Measurements from ENCODE around the gene WWOX. TPM values are rescaled to one million over a fixed set of nuclear protein-coding genes. Genes with fewer than 3 reads are reported as not detected.
"Not testable (repeated sequence)": the region's sequence is repeated elsewhere in the genome, so short reads cannot be mapped to it uniquely, and the experiment has no call there.

The WWOX gene
- total RNA-seq, 4 donors from 2014 or later, result 135 to 209 (median 159) TPM

DNA sequence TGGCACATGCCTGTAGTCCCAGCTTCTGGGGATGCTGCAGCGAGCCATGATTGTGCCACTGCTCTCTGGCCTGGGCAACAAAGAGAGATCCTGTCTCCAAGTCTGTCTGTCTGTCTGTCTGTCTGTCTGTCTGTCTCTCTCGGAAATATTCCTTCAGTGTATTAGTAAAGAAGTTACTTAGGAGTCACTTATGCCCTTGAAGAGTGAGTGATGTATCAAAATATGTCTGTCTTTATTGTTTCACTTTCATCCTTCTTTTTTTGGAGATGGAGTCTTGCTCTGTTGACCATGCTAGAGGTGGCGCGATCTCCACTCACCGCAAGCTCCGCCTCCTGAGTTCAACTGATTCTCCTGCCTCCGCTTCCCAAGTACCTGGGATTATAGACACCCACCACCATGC is 410.5 kb downstream of the WWOX start:
- TF ChIP-seq CTCF (IDR thresholded peaks at IDR 0.05) (no peak), POLR2A (IDR thresholded peaks at IDR 0.05) (no peak)
- Histone ChIP-seq H3K27me3 (no peaks in the 10 kb centered on the region), H3K36me3 (no peaks in the 10 kb centered on the region), H3K4me3 (replicated peaks in 1 of 3) (no peak overlapping the region), H3K9me3 (no peaks in the 10 kb centered on the region), H3K27ac (no peak overlapping the region), H3K4me1 (peaks cover 24 to 32% of the 10 kb centered on the region in 2 donors)
- intact Hi-C loops (cut with DNase I), result loop anchor here (10.0 kb wide), 1 partner anchor 1095 kb away; the partner anchor contains the start of gene MAF
- 94 to 98% methylated on average over 7 of the region's 7 CpGs for WGBS, 2 donors
- DNase-seq, result no peak

GRCh38 chr16:78510496-78510895 is 411.0 kb downstream of the WWOX start:
- TF ChIP-seq POLR2A (IDR thresholded peaks at IDR 0.05) (no peak), CTCF (IDR thresholded peaks at IDR 0.05) (no peak)
- DNase-seq, result no peak
- Histone ChIP-seq H3K27me3 (no peaks in the 10 kb centered on the region), H3K36me3 (no peaks in the 10 kb centered on the region), H3K4me3 (replicated peaks in 1 of 3) (no peak overlapping the region), H3K9me3 (no peaks in the 10 kb centered on the region), H3K4me1 (peaks cover 19 to 27% of the 10 kb centered on the region in 2 donors), H3K27ac (no peak overlapping the region)
- intact Hi-C loops (cut with DNase I), result no loop called here
- 98% methylated on average over 4 of the region's 4 CpGs for WGBS, 2 donors

GRCh38 chr16:78513838-78514237 is 414.4 kb downstream of the WWOX start:
- no peak for TF ChIP-seq CTCF (IDR thresholded peaks at IDR 0.05)
- no peak for TF ChIP-seq POLR2A (IDR thresholded peaks at IDR 0.05)
- 73 to 74% methylated on average over 3 of the region's 3 CpGs for WGBS, 2 donors
- Histone ChIP-seq H3K9me3 (no peaks in the 10 kb centered on the region), H3K36me3 (no peaks in the 10 kb centered on the region), H3K4me1 (peaks cover 17 to 25% of the 10 kb centered on the region in 2 donors), H3K27ac (peak overlapping the region in 2 of 3 donors; percentile 13 to 20), H3K27me3 (no peaks in the 10 kb centered on the region), H3K4me3 (replicated peaks in 1 of 3) (no peak overlapping the region)
- no peak for DNase-seq
- intact Hi-C loops (cut with DNase I), result no loop called here

- DNase-seq; H3K27ac ChIP-seq; H3K36me3 ChIP-seq; H3K27me3 ChIP-seq; intact Hi-C loops (cut with DNase I); H3K9me3 ChIP-seq; H3K4me3 ChIP-seq (replicated peaks in 1 of 3): not testable (repeated sequence)
- 86 to 91% methylated on average over 9 of the region's 9 CpGs for WGBS, 2 donors
- H3K4me1 ChIP-seq, result peaks cover 17 to 25% of the 10 kb centered on the region in 2 donors
- peak in 3 of 6 experiments; percentile 19 to 43 (median 19) for TF ChIP-seq CTCF (IDR thresholded peaks at IDR 0.05)
Measured at GRCh38 chr16:78514888-78515287, 415.4 kb downstream of the WWOX start.

DNA sequence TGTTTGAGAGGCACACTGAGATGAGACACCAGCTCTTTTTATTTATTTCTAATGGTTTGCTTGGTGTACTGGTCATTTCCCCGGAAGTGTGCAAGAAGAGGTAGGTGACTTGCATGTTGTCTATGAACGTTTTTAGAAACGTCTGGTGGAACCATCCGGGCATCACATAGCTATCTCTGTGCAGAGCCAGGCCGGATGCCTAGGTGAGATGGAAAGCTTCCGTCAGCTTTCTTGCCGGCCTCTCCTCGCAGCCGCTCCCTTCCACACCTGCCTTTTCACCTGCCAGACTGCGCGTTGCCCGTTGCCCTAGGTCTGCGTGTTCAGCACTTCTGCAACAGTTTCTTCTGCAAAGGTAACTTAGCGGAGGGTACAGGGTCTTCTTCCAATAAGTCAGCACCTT is 416.0 kb downstream of the WWOX start:
- Histone ChIP-seq H3K4me1 (peaks cover 17 to 25% of the 10 kb centered on the region in 2 donors), H3K27ac (no peak overlapping the region), H3K36me3 (no peaks in the 10 kb centered on the region), H3K27me3 (no peaks in the 10 kb centered on the region), H3K9me3 (no peaks in the 10 kb centered on the region), H3K4me3 (replicated peaks in 1 of 3) (no peak overlapping the region)
- WGBS, 2 donors, result 92 to 93% methylated on average over 14 of the region's 14 CpGs
- intact Hi-C loops (cut with DNase I), result no loop called here
- TF ChIP-seq CTCF (IDR thresholded peaks at IDR 0.05) (no peak), POLR2A (IDR thresholded peaks at IDR 0.05) (no peak)
- DNase-seq, result no peak

Data from thyroid gland (tissue), 4 donors.